ENCODE results near the gene GLUD2. TPM values are rescaled to one million over a fixed set of nuclear protein-coding genes. Genes with fewer than 3 reads are reported as not detected.
"Not testable (repeated sequence)": the region's sequence is repeated elsewhere in the genome, so short reads cannot be mapped to it uniquely, and the experiment has no call there.

GLUD2 gene
- total RNA-seq, 4 donors from 2014 or later, result 0.51 to 1.2 (median 0.62) TPM; not detected in 1

DNA sequence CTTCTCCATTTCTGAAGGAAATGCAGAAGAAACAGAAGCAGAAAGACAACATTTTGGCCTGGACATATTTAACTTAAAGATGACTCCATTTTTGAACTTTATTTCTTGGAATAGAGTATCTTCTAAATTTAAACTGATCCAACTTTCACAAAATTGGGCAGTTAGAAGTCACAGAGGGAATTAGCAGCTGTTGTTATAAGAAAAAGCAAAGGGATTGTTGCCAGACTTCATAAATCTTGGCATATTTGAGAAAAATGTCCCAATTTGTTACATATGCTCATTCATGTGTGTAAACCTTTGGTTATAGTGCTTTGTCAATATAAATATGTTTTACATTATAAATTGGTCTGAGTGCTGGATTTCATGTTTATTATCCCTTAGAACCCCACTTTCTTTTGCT lies 3.4 kb downstream of the GLUD2 start:
- Histone ChIP-seq H3K36me3 (no peaks in the 10 kb centered on the region), H3K27me3 (no peaks in the 10 kb centered on the region), H3K4me3 (no peak overlapping the region), H3K27ac (no peak overlapping the region), H3K9me3 (no peaks in the 10 kb centered on the region), H3K4me1 (no peaks in the 10 kb centered on the region)
- TF ChIP-seq CTCF (IDR thresholded peaks at IDR 0.05 in 4 of 5, conservative IDR thresholded peaks at IDR 0.05 in 1 of 5), result no peak
- TF ChIP-seq POLR2A (IDR thresholded peaks at IDR 0.05), result no peak
- no peak for ATAC-seq
- no peak for DNase-seq
- intact Hi-C loops (cut with DNase I; ENCODE audit: low total_unique reads) (no loop called here), in situ Hi-C loops (cut with MboI; ENCODE audit: low sequenced_read_pairs in 4 of 4) (no loop called here)

GRCh38 chrX:121052122-121052521 lies 4.7 kb downstream of the GLUD2 start:
- intact Hi-C loops (cut with DNase I; ENCODE audit: low total_unique reads), result no loop called here
- Histone ChIP-seq H3K9me3 (no peaks in the 10 kb centered on the region), H3K27me3 (no peaks in the 10 kb centered on the region), H3K27ac (no peak overlapping the region), H3K4me1 (no peaks in the 10 kb centered on the region), H3K36me3 (no peaks in the 10 kb centered on the region), H3K4me3 (no peak overlapping the region)
- no peak for TF ChIP-seq CTCF (IDR thresholded peaks at IDR 0.05 in 4 of 5, conservative IDR thresholded peaks at IDR 0.05 in 1 of 5)
- no peak for TF ChIP-seq POLR2A (IDR thresholded peaks at IDR 0.05)
- no peak for DNase-seq
- in situ Hi-C loops (cut with MboI; ENCODE audit: low sequenced_read_pairs in 4 of 4), result no loop called here
- ATAC-seq, result no peak

GRCh38 chrX:121062289-121062688 lies 14.9 kb downstream of the GLUD2 start:
- H3K4me3 ChIP-seq, result no peak overlapping the region
- TF ChIP-seq POLR2A (IDR thresholded peaks at IDR 0.05) (no peak), CTCF (IDR thresholded peaks at IDR 0.05 in 4 of 5, conservative IDR thresholded peaks at IDR 0.05 in 1 of 5) (no peak)
- no peaks in the 10 kb centered on the region for H3K27me3 ChIP-seq
- no peaks in the 10 kb centered on the region for H3K9me3 ChIP-seq
- ATAC-seq (no peak), DNase-seq (no peak)
- no peaks in the 10 kb centered on the region for H3K36me3 ChIP-seq
- in situ Hi-C loops (cut with MboI; ENCODE audit: low sequenced_read_pairs in 4 of 4) (no loop called here), intact Hi-C loops (cut with DNase I; ENCODE audit: low total_unique reads) (no loop called here)
- H3K4me1 ChIP-seq, result no peaks in the 10 kb centered on the region
- H3K27ac ChIP-seq, result no peak overlapping the region

GRCh38 chrX:121064579-121064978 lies 17.2 kb downstream of the GLUD2 start:
- Histone ChIP-seq H3K4me3 (no peak overlapping the region), H3K36me3 (no peaks in the 10 kb centered on the region), H3K27me3 (no peaks in the 10 kb centered on the region), H3K9me3 (no peaks in the 10 kb centered on the region), H3K27ac (no peak overlapping the region), H3K4me1 (no peaks in the 10 kb centered on the region)
- intact Hi-C loops (cut with DNase I; ENCODE audit: low total_unique reads), result no loop called here
- ATAC-seq (no peak), DNase-seq (no peak)
- in situ Hi-C loops (cut with MboI; ENCODE audit: low sequenced_read_pairs in 4 of 4), result no loop called here
- TF ChIP-seq POLR2A (IDR thresholded peaks at IDR 0.05) (no peak), CTCF (IDR thresholded peaks at IDR 0.05 in 4 of 5, conservative IDR thresholded peaks at IDR 0.05 in 1 of 5) (no peak)

DNA sequence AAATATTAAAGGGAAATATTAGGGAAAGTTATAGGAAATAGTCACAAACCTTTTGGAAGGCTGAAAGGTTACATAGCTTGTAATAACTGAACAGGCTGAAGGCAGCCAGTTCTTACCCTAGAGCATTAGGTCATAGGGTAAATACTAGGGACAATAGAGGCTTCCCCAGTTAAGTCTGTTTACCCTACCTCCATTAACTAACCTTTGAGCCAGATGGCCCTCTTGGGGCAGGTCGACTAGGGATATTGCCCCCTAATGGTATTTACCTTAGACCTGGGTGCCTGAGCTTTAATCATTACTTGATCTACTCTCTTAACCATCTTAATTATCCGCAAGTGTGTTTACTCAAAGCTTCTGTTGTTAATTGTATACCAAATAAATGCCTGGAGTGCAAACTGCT lies 36.8 kb downstream of the GLUD2 start:
- H3K4me3 ChIP-seq; H3K27me3 ChIP-seq; H3K27ac ChIP-seq; in situ Hi-C loops (cut with MboI; ENCODE audit: low sequenced_read_pairs in 4 of 4); intact Hi-C loops (cut with DNase I; ENCODE audit: low total_unique reads); ATAC-seq; H3K36me3 ChIP-seq; DNase-seq; H3K4me1 ChIP-seq; H3K9me3 ChIP-seq: not testable (repeated sequence)

Measured in gastrocnemius medialis (tissue), 4 donors.